ENCODE data around the gene ITPKB. TPM values are rescaled to one million over a fixed set of nuclear protein-coding genes. Genes with fewer than 3 reads are reported as not detected.

Gene ITPKB
- total RNA-seq, 1 donor from 2014 or later, result 19.5 TPM

GRCh38 chr1:226677027-226678020 lies 61.8 kb downstream of the ITPKB start:
- intact Hi-C loops (cut with micrococcal nuclease), result no loop called here
- DNase-seq (peak; percentile 87), ATAC-seq (peak; percentile 77)

- intact Hi-C loops (cut with micrococcal nuclease), result no loop called here
- ATAC-seq (no peak), DNase-seq (no peak)
Observed at GRCh38 chr1:226676381-226676780, 62.7 kb downstream of the ITPKB start.

GRCh38 chr1:226675715-226676357 lies 63.2 kb downstream of the ITPKB start:
- intact Hi-C loops (cut with micrococcal nuclease), result no loop called here
- DNase-seq (no peak), ATAC-seq (no peak)

- peak; percentile 45 for ATAC-seq
- DNase-seq, result peak; percentile 63
- intact Hi-C loops (cut with micrococcal nuclease), result no loop called here
Observed at GRCh38 chr1:226674892-226675714, 64.0 kb downstream of the ITPKB start.

GRCh38 chr1:226672339-226672762 lies 66.7 kb downstream of the ITPKB start:
- intact Hi-C loops (cut with micrococcal nuclease), result no loop called here
- DNase-seq (no peak), ATAC-seq (no peak)

GRCh38 chr1:226671277-226671676 lies 67.8 kb downstream of the ITPKB start:
- ATAC-seq (no peak), DNase-seq (no peak)
- intact Hi-C loops (cut with micrococcal nuclease), result no loop called here

GRCh38 chr1:226670073-226670472 lies 69.0 kb downstream of the ITPKB start:
- DNase-seq, result no peak
- ATAC-seq, result peak; percentile 11
- intact Hi-C loops (cut with micrococcal nuclease), result no loop called here

- ATAC-seq (no peak), DNase-seq (no peak)
- intact Hi-C loops (cut with micrococcal nuclease), result no loop called here
Observed at GRCh38 chr1:226668173-226668560, 70.9 kb downstream of the ITPKB start.

- no peak for ATAC-seq
- DNase-seq, result no peak
- intact Hi-C loops (cut with micrococcal nuclease), result no loop called here
Observed at GRCh38 chr1:226666692-226667091, 72.4 kb downstream of the ITPKB start.

- DNase-seq, result no peak
- no peak for ATAC-seq
- intact Hi-C loops (cut with micrococcal nuclease), result no loop called here
Observed at GRCh38 chr1:226666164-226666506, 72.9 kb downstream of the ITPKB start.

GRCh38 chr1:226665505-226666163 lies 73.4 kb downstream of the ITPKB start:
- no peak for ATAC-seq
- DNase-seq, result no peak
- intact Hi-C loops (cut with micrococcal nuclease), result no loop called here

GRCh38 chr1:226664413-226665101 lies 74.5 kb downstream of the ITPKB start:
- DNase-seq (peak; percentile 57), ATAC-seq (peak; percentile 64)
- intact Hi-C loops (cut with micrococcal nuclease), result no loop called here

GRCh38 chr1:226663327-226663704 lies 75.8 kb downstream of the ITPKB start:
- ATAC-seq (no peak), DNase-seq (no peak)
- intact Hi-C loops (cut with micrococcal nuclease), result no loop called here

- intact Hi-C loops (cut with micrococcal nuclease), result no loop called here
- DNase-seq, result peak; percentile 68
- peak; percentile 64 for ATAC-seq
Observed at GRCh38 chr1:226662642-226663326, 76.3 kb downstream of the ITPKB start.

GRCh38 chr1:226661965-226662364 lies 77.1 kb downstream of the ITPKB start:
- DNase-seq, result peak; percentile 32
- ATAC-seq, result no peak
- intact Hi-C loops (cut with micrococcal nuclease), result no loop called here

GRCh38 chr1:226661271-226661670 lies 77.8 kb downstream of the ITPKB start:
- ATAC-seq (no peak), DNase-seq (no peak)
- intact Hi-C loops (cut with micrococcal nuclease), result no loop called here

GRCh38 chr1:226660410-226661182 lies 78.5 kb downstream of the ITPKB start:
- intact Hi-C loops (cut with micrococcal nuclease), result no loop called here
- ATAC-seq, result peak; percentile 52
- DNase-seq, result peak; percentile 69

Measured in left ventricle myocardium superior (tissue), 1 donor.